Fibroblast of the aortic adventitia (primary cell): Measurements from ENCODE around the gene SSTR1. TPM values are rescaled to one million over a fixed set of nuclear protein-coding genes. Genes with fewer than 3 reads are reported as not detected.

Experiments used
- DNase-seq: peaks from one replicate; pipeline ENCODE4 v3.0.0-alpha.2; 2010; ENCODE audit warnings: low read depth
- H3K4me3 ChIP-seq: 2 replicates; pipeline ENCODE4 v1.5.1; 2011; ENCODE audit warnings: low read depth, mild to moderate bottlenecking, control low read depth, low read length, moderate library complexity
- CTCF ChIP-seq: IDR thresholded peaks from 2 replicates; pipeline ENCODE4 v1.5.1; 2011; ENCODE audit warnings: mild to moderate bottlenecking, low read length, control low read depth, inconsistent platforms; ENCODE audit not compliant: insufficient read depth
- total RNA-seq: library from RNA; depleted of rRNA; stranded (reverse); fragments of >200 nt; gene quantifications from 2 replicates; pipeline ENCODE4 v1.2.3, GENCODE V29; 2012; ENCODE audit warnings: low replicate concordance

Gene SSTR1
- total RNA-seq, 1 donor = 0.63 TPM

- TF ChIP-seq CTCF = peak; percentile 49
- H3K4me3 ChIP-seq = no peak overlapping the region
- DNase-seq = peak; percentile 4
These were observed 10.5 kb upstream of the SSTR1 start for GRCh38 chr14:38197001-38197783.

GRCh38 chr14:38197784-38198335 is 9.8 kb upstream of the SSTR1 start:
- no peak for TF ChIP-seq CTCF
- DNase-seq = no peak
- no peak overlapping the region for H3K4me3 ChIP-seq

GRCh38 chr14:38198425-38198824 is 9.3 kb upstream of the SSTR1 start:
- TF ChIP-seq CTCF = no peak
- no peak for DNase-seq
- H3K4me3 ChIP-seq = no peak overlapping the region

- DNase-seq = no peak
- TF ChIP-seq CTCF = no peak
- H3K4me3 ChIP-seq = no peak overlapping the region
These were observed 8.6 kb upstream of the SSTR1 start for GRCh38 chr14:38199076-38199475.

- H3K4me3 ChIP-seq = no peak overlapping the region
- peak; percentile 9 for DNase-seq
These were observed 8.0 kb upstream of the SSTR1 start for GRCh38 chr14:38199739-38200138.

GRCh38 chr14:38201137-38201828 is 6.4 kb upstream of the SSTR1 start:
- DNase-seq = no peak
- TF ChIP-seq CTCF = no peak
- H3K4me3 ChIP-seq = no peak overlapping the region

More at GRCh38 chr14:38199739-38200138, 8.0 kb upstream of the SSTR1 start:
- TF ChIP-seq CTCF = no peak
